Activated CD8-positive, alpha-beta T cell treated with anti-CD3 and anti-CD28 coated beads for 36 hours (primary cell): ENCODE results near the gene INKA2. TPM values are rescaled to one million over a fixed set of nuclear protein-coding genes. Genes with fewer than 3 reads are reported as not detected.

Experiments
- ATAC-seq: fragments of 200-7000 bp; cut with Tn5 transposase; one replicate; pipeline ENCODE4 v1.10.0; 2021; ENCODE audit warnings: mild to moderate bottlenecking, moderate library complexity
- CTCF ChIA-PET: fragments of 350-600 bp; sonication (Branson Sonifier 250); formaldehyde crosslinking; loops from one replicate; lab custom pipeline; 2021; ENCODE audit warnings: antibody characterized with exemption; lab: Charles Lee
- POLR2A ChIA-PET: fragments of 350-600 bp; sonication (Branson Sonifier 250); formaldehyde crosslinking; loops from one replicate; lab custom pipeline; 2021; ENCODE audit warnings: antibody characterized with exemption; lab: Charles Lee
- DNase-seq: peaks from one replicate; pipeline ENCODE4 v3.0.0-alpha.2; 2020
- H3K27ac Mint-ChIP-seq: one replicate; pipeline ENCODE4 v1.8.0; 2021; ENCODE audit warnings: mild to moderate bottlenecking, mixed read lengths
- H3K27me3 Mint-ChIP-seq: one replicate; pipeline ENCODE4 v1.8.0; 2021; ENCODE audit warnings: mixed read lengths
- H3K36me3 Mint-ChIP-seq: one replicate; pipeline ENCODE4 v1.8.0; 2021; ENCODE audit warnings: low read depth, mixed read lengths
- H3K4me1 Mint-ChIP-seq: one replicate; pipeline ENCODE4 v1.8.0; 2021; ENCODE audit warnings: low read depth, mixed read lengths
- H3K4me3 Mint-ChIP-seq: one replicate; pipeline ENCODE4 v1.8.0; 2021; ENCODE audit warnings: mild to moderate bottlenecking, moderate library complexity, mixed read lengths
- H3K9me3 Mint-ChIP-seq: one replicate; pipeline ENCODE4 v1.8.0; 2021; ENCODE audit warnings: mixed read lengths
- CTCF ChIP-seq: fragments of 200-600 bp; IDR thresholded peaks from one replicate; pipeline ENCODE4 v1.8.0; 2022; ENCODE audit warnings: antibody characterized with exemption, mild to moderate bottlenecking
- intact Hi-C: fragments of 100-400 bp; cut with micrococcal nuclease; formaldehyde crosslinking; loops from one replicate; pipeline ENCODE4 v1.10.0; 2022
- total RNA-seq, 2 experiments: library from RNA; stranded (reverse); gene quantifications; one replicate each; pipeline ENCODE4 v1.2.3, GENCODE V29; 2021

INKA2 gene
- total RNA-seq, 2 experiments from 2014 or later = 1.7 to 2.3 TPM

DNA sequence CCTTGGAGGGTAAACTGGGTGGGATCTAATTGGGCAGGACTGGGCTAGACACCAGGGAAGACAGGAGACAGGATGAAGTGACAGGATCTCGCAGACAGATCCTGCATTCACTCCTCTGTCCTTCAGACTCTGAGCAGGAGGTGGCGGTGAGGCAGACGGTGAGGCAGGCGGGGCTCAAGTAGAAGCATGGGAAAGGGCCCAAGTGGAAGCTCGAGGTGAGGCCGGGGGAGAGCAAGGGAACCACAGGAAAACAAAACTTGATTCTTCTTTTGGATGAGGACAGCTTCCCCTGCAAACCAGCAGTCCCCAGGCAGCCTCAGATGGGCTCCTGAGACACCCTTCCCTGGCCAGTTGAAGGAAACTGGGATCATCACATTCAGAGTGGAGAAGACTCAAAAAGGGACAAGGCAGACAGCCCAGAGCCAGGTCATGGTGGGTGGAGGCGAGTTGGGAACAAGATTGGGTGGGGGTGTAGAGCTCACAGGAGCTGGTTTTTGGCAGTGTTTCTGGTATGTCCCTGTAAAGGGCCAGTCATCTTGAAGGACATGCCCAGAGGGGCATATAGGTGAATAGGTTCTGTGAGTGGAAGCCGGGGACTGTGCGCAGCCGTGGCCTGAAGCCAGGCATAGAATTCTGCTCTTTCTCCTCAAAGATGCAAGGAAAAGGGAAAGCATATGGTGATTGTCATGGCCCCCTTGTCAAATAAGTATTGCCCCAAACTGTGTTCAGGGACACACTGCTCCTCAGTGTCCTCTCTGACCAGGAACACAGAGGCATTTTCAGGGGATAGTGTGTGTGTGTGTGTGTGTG lies 18.0 kb downstream of the INKA2 start:
- Mint-ChIP-seq H3K4me3 (no peak overlapping the region), H3K36me3 (peaks cover 7% of the 10 kb centered on the region), H3K9me3 (no peaks in the 10 kb centered on the region), H3K27me3 (no peaks in the 10 kb centered on the region), H3K27ac (no peak overlapping the region), H3K4me1 (peaks cover 20% of the 10 kb centered on the region)
- ATAC-seq (no peak), DNase-seq (no peak)
- ChIA-PET POLR2A (interaction anchor here (1.1 kb wide), 2 partner anchors 12 to 30 kb away, joined by 3 to 4 read pairs; no protein-coding TSS in a partner anchor), CTCF (interaction anchor here (1.7 to 2.4 kb wide), 2 partner anchors 15 to 26 kb away, joined by 5 to 8 read pairs; no protein-coding TSS in a partner anchor)
- no peak for TF ChIP-seq CTCF
- intact Hi-C loops = no loop called here

GRCh38 chr1:111720274-111720976 lies 18.8 kb downstream of the INKA2 start:
- H3K36me3 Mint-ChIP-seq = peaks cover 8% of the 10 kb centered on the region
- H3K4me3 Mint-ChIP-seq = no peak overlapping the region
- CTCF ChIA-PET = interaction anchor here (1.7 to 2.4 kb wide), 2 partner anchors 16 to 27 kb away, joined by 5 to 8 read pairs; no protein-coding TSS in a partner anchor
- peaks cover 20% of the 10 kb centered on the region for H3K4me1 Mint-ChIP-seq
- no peaks in the 10 kb centered on the region for H3K27me3 Mint-ChIP-seq
- no peak overlapping the region for H3K27ac Mint-ChIP-seq
- DNase-seq = no peak
- no peaks in the 10 kb centered on the region for H3K9me3 Mint-ChIP-seq
- TF ChIP-seq CTCF = no peak
- intact Hi-C loops = no loop called here
- POLR2A ChIA-PET = interaction anchor here (1.1 to 1.7 kb wide), 4 partner anchors 13 to 243 kb away, joined by 3 to 4 read pairs (median 3); no protein-coding TSS in a partner anchor
- ATAC-seq = no peak

DNA sequence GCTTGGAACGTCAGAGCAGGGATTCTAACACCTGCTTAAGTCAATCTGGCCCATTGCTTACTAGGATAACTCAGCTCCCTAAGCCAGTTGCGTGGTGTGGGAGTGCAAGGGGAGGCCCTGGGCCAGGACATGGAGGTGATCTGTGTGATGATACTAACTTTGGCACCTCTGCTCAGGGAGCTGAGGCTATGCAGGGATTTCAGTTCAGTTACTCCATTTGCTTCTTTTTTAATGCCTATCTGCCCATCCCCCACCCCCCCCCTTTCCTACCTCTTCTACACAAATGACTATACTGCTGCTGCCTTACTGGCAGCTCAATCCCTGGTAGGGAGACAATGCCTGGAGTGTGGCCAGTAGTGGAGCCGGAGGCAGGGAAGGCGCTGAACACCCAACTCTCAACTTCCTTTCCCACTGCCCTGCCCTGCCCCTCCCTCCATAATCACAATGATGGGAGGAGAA lies 19.5 kb downstream of the INKA2 start:
- Mint-ChIP-seq H3K9me3 (no peaks in the 10 kb centered on the region), H3K4me3 (no peak overlapping the region), H3K36me3 (peaks cover 13% of the 10 kb centered on the region), H3K27me3 (no peaks in the 10 kb centered on the region), H3K4me1 (peaks cover 20% of the 10 kb centered on the region), H3K27ac (no peak overlapping the region)
- DNase-seq = no peak
- ATAC-seq = no peak
- intact Hi-C loops = loop anchor here (5.0 kb wide), 1 partner anchor 33 kb away; no protein-coding TSS in a partner anchor
- POLR2A ChIA-PET = interaction anchor here (1.3 to 1.7 kb wide), 2 partner anchors 211 to 242 kb away, joined by 3 read pairs; no protein-coding TSS in a partner anchor
- CTCF ChIA-PET = interaction anchor here (2.4 kb wide), 1 partner anchor 28 kb away, joined by 8 read pairs; no protein-coding TSS in a partner anchor
- no peak for TF ChIP-seq CTCF

GRCh38 chr1:111719135-111719534 lies 20.1 kb downstream of the INKA2 start:
- no peak for DNase-seq
- Mint-ChIP-seq H3K27ac (no peak overlapping the region), H3K36me3 (peaks cover 13% of the 10 kb centered on the region), H3K4me3 (no peak overlapping the region), H3K27me3 (no peaks in the 10 kb centered on the region), H3K4me1 (peaks cover 25% of the 10 kb centered on the region), H3K9me3 (no peaks in the 10 kb centered on the region)
- intact Hi-C loops = loop anchor here (5.0 kb wide), 1 partner anchor 33 kb away; no protein-coding TSS in a partner anchor
- ATAC-seq = no peak
- ChIA-PET POLR2A (interaction anchor here (1.3 to 1.7 kb wide), 3 partner anchors 9 to 242 kb away, joined by 3 to 11 read pairs (median 3); no protein-coding TSS in a partner anchor), CTCF (interaction anchor here (2.4 kb wide), 1 partner anchor 28 kb away, joined by 8 read pairs; no protein-coding TSS in a partner anchor)
- no peak for TF ChIP-seq CTCF
